Endothelial cell (in vitro differentiated cells): ENCODE results near the gene MOXD1. TPM values are rescaled to one million over a fixed set of nuclear protein-coding genes. Genes with fewer than 3 reads are reported as not detected.

ENCODE experiments used
- DNase-seq: peaks from one replicate; pipeline ENCODE4 v3.0.0; 2021; ENCODE audit warnings: low spot score
- H3K27ac Mint-ChIP-seq: one replicate; pipeline ENCODE4 v1.8.0; 2021; ENCODE audit warnings: mixed read lengths, inconsistent platforms; ENCODE audit not compliant: unreplicated experiment
- H3K27me3 Mint-ChIP-seq: one replicate; pipeline ENCODE4 v1.8.0; 2021; ENCODE audit warnings: mild to moderate bottlenecking, moderate library complexity, mixed read lengths, inconsistent platforms; ENCODE audit not compliant: unreplicated experiment
- H3K36me3 Mint-ChIP-seq: one replicate; pipeline ENCODE4 v1.8.0; 2021; ENCODE audit warnings: mild to moderate bottlenecking, low read depth, mixed read lengths, inconsistent platforms; ENCODE audit not compliant: unreplicated experiment
- H3K4me1 Mint-ChIP-seq: one replicate; pipeline ENCODE4 v1.8.0; 2021; ENCODE audit warnings: mild to moderate bottlenecking, mixed read lengths, inconsistent platforms; ENCODE audit not compliant: unreplicated experiment
- H3K4me3 Mint-ChIP-seq: one replicate; pipeline ENCODE4 v1.8.0; 2021; ENCODE audit warnings: mild to moderate bottlenecking, mixed read lengths, inconsistent platforms; ENCODE audit not compliant: unreplicated experiment
- H3K9me3 Mint-ChIP-seq: one replicate; pipeline ENCODE4 v1.8.0; 2021; ENCODE audit warnings: mixed read lengths, inconsistent platforms; ENCODE audit not compliant: unreplicated experiment
- CTCF ChIP-seq: fragments of 200-600 bp; sonication (generic); IDR thresholded peaks from one replicate; pipeline ENCODE4 v1.5.0; 2021; ENCODE audit warnings: antibody characterized with exemption; ENCODE audit not compliant: unreplicated experiment
- total RNA-seq: library from RNA; stranded (reverse); fragmentation: NEBNext Ultra II Directional; extraction: Animal tissue kit (Norgen Biotek cat#: 25700); gene quantifications from one replicate; pipeline ENCODE4 v1.2.1, GENCODE V29; 2021; ENCODE audit not compliant: unreplicated experiment

Gene MOXD1
- total RNA-seq, 1 donor from 2014 or later: 0.08 TPM

- peaks cover 5% of the 10 kb centered on the region for H3K9me3 Mint-ChIP-seq
- H3K4me3 Mint-ChIP-seq: no peak overlapping the region
- H3K27me3 Mint-ChIP-seq: no peaks in the 10 kb centered on the region
- DNase-seq: no peak
- no peaks in the 10 kb centered on the region for H3K4me1 Mint-ChIP-seq
- no peak for TF ChIP-seq CTCF
- no peak overlapping the region for H3K27ac Mint-ChIP-seq
- no peaks in the 10 kb centered on the region for H3K36me3 Mint-ChIP-seq
These were observed 9.6 kb downstream of the MOXD1 start for GRCh38 chr6:132391391-132392269.

- H3K9me3 Mint-ChIP-seq: peaks cover 5% of the 10 kb centered on the region
- no peaks in the 10 kb centered on the region for H3K27me3 Mint-ChIP-seq
- no peaks in the 10 kb centered on the region for H3K36me3 Mint-ChIP-seq
- H3K27ac Mint-ChIP-seq: no peak overlapping the region
- no peaks in the 10 kb centered on the region for H3K4me1 Mint-ChIP-seq
- H3K4me3 Mint-ChIP-seq: no peak overlapping the region
- no peak for DNase-seq
- TF ChIP-seq CTCF: no peak
These were observed 10.8 kb downstream of the MOXD1 start for GRCh38 chr6:132390451-132390850.

- TF ChIP-seq CTCF: no peak
- no peak for DNase-seq
- no peak overlapping the region for H3K4me3 Mint-ChIP-seq
- no peak overlapping the region for H3K27ac Mint-ChIP-seq
- no peaks in the 10 kb centered on the region for H3K36me3 Mint-ChIP-seq
- no peaks in the 10 kb centered on the region for H3K4me1 Mint-ChIP-seq
- peaks cover 5% of the 10 kb centered on the region for H3K9me3 Mint-ChIP-seq
- H3K27me3 Mint-ChIP-seq: no peaks in the 10 kb centered on the region
These were observed 11.3 kb downstream of the MOXD1 start for GRCh38 chr6:132390017-132390416.

GRCh38 chr6:132388291-132388690, 13.0 kb downstream of the MOXD1 start:
- no peak overlapping the region for H3K27ac Mint-ChIP-seq
- TF ChIP-seq CTCF: no peak

GRCh38 chr6:132382630-132383175, 18.6 kb downstream of the MOXD1 start:
- Mint-ChIP-seq H3K27me3 (no peaks in the 10 kb centered on the region), H3K36me3 (no peaks in the 10 kb centered on the region), H3K4me1 (no peaks in the 10 kb centered on the region), H3K27ac (no peak overlapping the region), H3K9me3 (no peaks in the 10 kb centered on the region), H3K4me3 (no peak overlapping the region)
- DNase-seq: no peak
- no peak for TF ChIP-seq CTCF

More at GRCh38 chr6:132388291-132388690, 13.0 kb downstream of the MOXD1 start:
- Mint-ChIP-seq H3K36me3 (no peaks in the 10 kb centered on the region), H3K9me3 (no peaks in the 10 kb centered on the region), H3K27me3 (no peaks in the 10 kb centered on the region), H3K4me3 (no peak overlapping the region), H3K4me1 (no peaks in the 10 kb centered on the region)
- no peak for DNase-seq
